ENCODE data around the gene C21orf91.

DNA sequence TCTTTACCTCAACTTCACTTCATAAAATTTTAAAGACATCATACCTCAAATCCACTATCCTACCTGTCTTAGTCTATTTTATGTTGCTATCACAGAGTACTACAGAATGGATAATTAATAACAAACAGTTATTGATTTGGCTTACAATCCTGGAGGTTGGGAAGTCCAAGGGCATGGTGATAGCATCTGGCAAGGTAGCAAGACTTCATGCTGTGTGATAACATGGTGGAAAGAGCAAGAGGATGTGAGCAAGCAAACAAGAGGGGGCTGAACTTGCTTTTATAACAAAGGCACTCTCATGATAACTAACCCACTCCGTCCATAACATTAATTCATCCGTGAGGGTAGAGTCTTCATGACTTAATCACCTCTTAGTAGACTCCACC, 33.8 kb downstream of the C21orf91 start:
- TF ChIP-seq, protein P1, sequence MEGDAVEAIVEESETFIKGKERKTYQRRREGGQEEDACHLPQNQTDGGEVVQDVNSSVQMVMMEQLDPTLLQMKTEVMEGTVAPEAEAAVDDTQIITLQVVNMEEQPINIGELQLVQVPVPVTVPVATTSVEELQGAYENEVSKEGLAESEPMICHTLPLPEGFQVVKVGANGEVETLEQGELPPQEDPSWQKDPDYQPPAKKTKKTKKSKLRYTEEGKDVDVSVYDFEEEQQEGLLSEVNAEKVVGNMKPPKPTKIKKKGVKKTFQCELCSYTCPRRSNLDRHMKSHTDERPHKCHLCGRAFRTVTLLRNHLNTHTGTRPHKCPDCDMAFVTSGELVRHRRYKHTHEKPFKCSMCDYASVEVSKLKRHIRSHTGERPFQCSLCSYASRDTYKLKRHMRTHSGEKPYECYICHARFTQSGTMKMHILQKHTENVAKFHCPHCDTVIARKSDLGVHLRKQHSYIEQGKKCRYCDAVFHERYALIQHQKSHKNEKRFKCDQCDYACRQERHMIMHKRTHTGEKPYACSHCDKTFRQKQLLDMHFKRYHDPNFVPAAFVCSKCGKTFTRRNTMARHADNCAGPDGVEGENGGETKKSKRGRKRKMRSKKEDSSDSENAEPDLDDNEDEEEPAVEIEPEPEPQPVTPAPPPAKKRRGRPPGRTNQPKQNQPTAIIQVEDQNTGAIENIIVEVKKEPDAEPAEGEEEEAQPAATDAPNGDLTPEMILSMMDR (IDR thresholded peaks at IDR 0.05), result no peak
- TF ChIP-seq POLR2A (IDR thresholded peaks at IDR 0.05) (no peak), POLR2AphosphoS5 (IDR thresholded peaks at IDR 0.05) (no peak), EP300 (IDR thresholded peaks at IDR 0.05) (no peak)
